GM12878 (cell line): Measurements from ENCODE around the gene CD3E. TPM values are rescaled to one million over a fixed set of nuclear protein-coding genes. Genes with fewer than 3 reads are reported as not detected.
A peak's percentile ranks its signal among the peaks of the same experiment; 100 is the strongest.

Source experiments
- ATAC-seq: fragments of 200-7000 bp; cut with Tn5 transposase; 3 replicates; pipeline ENCODE4 v1.9.1; 2020; ENCODE audit warnings: mild to moderate bottlenecking, moderate library complexity
- BruUV-seq: library from RNA; stranded (reverse); fragments of 400-500 nt; replicated peaks from 2 replicates; lab custom pipeline; 2021; lab: Mats Ljungman, UMichigan
- CTCF ChIA-PET: fragments of 300-600 bp; sonication (Branson Sonifier 250); formaldehyde crosslinking; extraction: SDS; loops from one replicate; lab custom pipeline; 2021; ENCODE audit warnings: inconsistent platforms; lab: Yijun Ruan, JAX
- POLR2A ChIA-PET: fragments of 350-600 bp; formaldehyde crosslinking; extraction: SDS; loops from one replicate; lab custom pipeline; 2021; ENCODE audit warnings: inconsistent platforms; lab: Charles Lee
- RAD21 ChIA-PET: fragments of 300-600 bp; sonication (Branson Sonifier 250); formaldehyde crosslinking; loops from one replicate; lab custom pipeline; 2023; ENCODE audit warnings: antibody characterized with exemption; ENCODE audit not compliant: unreplicated experiment; lab: Charles Lee
- SMC1A ChIA-PET: fragments of 300-600 bp; sonication (Branson Sonifier 250); formaldehyde crosslinking; loops from one replicate; lab custom pipeline; 2023; ENCODE audit not compliant: unreplicated experiment, uncharacterized antibody; lab: Charles Lee
- DNase-seq: peaks from one replicate; pipeline ENCODE4 v3.0.0-alpha.2; 2011; ENCODE audit warnings: low read depth, low spot score
- FAIRE-seq: peaks from 3 replicates; lab custom pipeline; 2011; peaks lifted over from hg19 to GRCh38; lab: Jason Lieb, UNC
- H2AFZ ChIP-seq: 2 replicates; pipeline ENCODE4 v1.6.0; 2011; ENCODE audit warnings: low read depth, low read length, control low read depth; ENCODE audit not compliant: control insufficient read depth
- H3K27ac ChIP-seq: 2 replicates; pipeline ENCODE4 v1.5.1; 2011; ENCODE audit warnings: control low read depth; ENCODE audit not compliant: control insufficient read depth, insufficient read depth
- H3K27me3 ChIP-seq, 2 experiments: replicated peaks in 1 of 2; 2 replicates each; pipeline versions ENCODE4 v1.6.0 to v1.6.1; 2011; ENCODE audit warnings: low read length in 1 of 2; ENCODE audit not compliant: control insufficient read depth in 2 of 2, insufficient read depth in 2 of 2
- H3K36me3 ChIP-seq, 2 experiments: 2 replicates each; pipeline ENCODE4 v1.5.1; 2011; ENCODE audit warnings: low read length in 1 of 2; ENCODE audit not compliant: control insufficient read depth in 2 of 2, insufficient read depth in 2 of 2
- H3K4me1 ChIP-seq: 2 replicates; pipeline ENCODE4 v1.6.1; 2011; ENCODE audit warnings: mild to moderate bottlenecking, low read length, moderate library complexity, mixed read lengths; ENCODE audit not compliant: control insufficient read depth, insufficient read depth
- H3K4me2 ChIP-seq: 2 replicates; pipeline ENCODE4 v1.6.0; 2011; ENCODE audit warnings: control low read depth; ENCODE audit not compliant: control insufficient read depth, insufficient read depth
- H3K4me3 ChIP-seq: fragments of 200-600 bp; sonication (generic); 2 replicates; pipeline ENCODE4 v1.5.1; 2016
- H3K79me2 ChIP-seq: 2 replicates; pipeline ENCODE4 v1.6.0; 2011; ENCODE audit warnings: low read length; ENCODE audit not compliant: control insufficient read depth, insufficient read depth
- H3K9ac ChIP-seq: 2 replicates; pipeline ENCODE4 v1.8.0; 2011; ENCODE audit warnings: low read length, control low read depth, mixed read lengths; ENCODE audit not compliant: control insufficient read depth, insufficient read depth
- H3K9me3 ChIP-seq: replicated peaks from 3 replicates; pipeline ENCODE4 v1.5.1; 2011; ENCODE audit warnings: mild to moderate bottlenecking, low read length; ENCODE audit not compliant: control insufficient read depth, insufficient read depth
- H4K20me1 ChIP-seq: 2 replicates; pipeline ENCODE4 v1.6.0; 2011; ENCODE audit not compliant: control insufficient read depth, insufficient read depth
- CTCF ChIP-seq, 3 experiments: IDR thresholded peaks in 2 of 3; conservative IDR thresholded peaks in 1 of 3; 2 replicates each; pipeline ENCODE4 v1.5.1; 2011; ENCODE audit warnings: low read depth in 3 of 3, low read length in 3 of 3, mild to moderate bottlenecking in 3 of 3, control low read depth in 2 of 3, moderate library complexity in 2 of 3, inconsistent platforms in 1 of 3, mixed read lengths in 1 of 3; ENCODE audit not compliant: control insufficient read depth in 2 of 3, insufficient read depth in 1 of 3; ENCODE audit errors: extremely low read depth in 1 of 3
- ELK1 ChIP-seq: IDR thresholded peaks from 2 replicates; pipeline ENCODE4 v1.6.1; 2012; ENCODE audit warnings: low read depth, low read length, improper control_type of control experiment
- GABPA ChIP-seq: IDR thresholded peaks from 2 replicates; pipeline ENCODE4 v1.6.1; 2014; ENCODE audit warnings: antibody characterized with exemption, low read depth, mild to moderate bottlenecking, inconsistent platforms
- HCFC1 ChIP-seq: fragments of 150-350 bp; IDR thresholded peaks from 2 replicates; pipeline ENCODE4 v1.6.1; 2014; ENCODE audit warnings: low read length
- MTA3 ChIP-seq: IDR thresholded peaks from 2 replicates; pipeline ENCODE4 v1.6.1; 2012; ENCODE audit warnings: low read length, inconsistent platforms, borderline replicate concordance
- NR2F1 ChIP-seq: fragments of 450-650 bp; conservative IDR thresholded peaks from 2 replicates; pipeline ENCODE4 v1.6.1; 2017; ENCODE audit warnings: mild to moderate bottlenecking
- PML ChIP-seq: IDR thresholded peaks from 2 replicates; pipeline ENCODE4 v1.6.1; 2012; ENCODE audit warnings: low read length, inconsistent platforms
- SRF ChIP-seq, 2 experiments: IDR thresholded peaks; 2 replicates each; pipeline ENCODE4 v1.6.1; 2011; ENCODE audit warnings: low read depth in 2 of 2, low read length in 2 of 2, mild to moderate bottlenecking in 1 of 2, moderate library complexity in 1 of 2
- TBL1XR1 ChIP-seq: IDR thresholded peaks from 2 replicates; pipeline ENCODE4 v1.6.1; 2012; ENCODE audit warnings: low read depth, low read length, improper control_type of control experiment
- ZBTB33 ChIP-seq: fragments of 450-650 bp; IDR thresholded peaks from 2 replicates; pipeline ENCODE4 v1.6.1; 2017; ENCODE audit warnings: mild to moderate bottlenecking
- WGBS: methylation state at CpG from one replicate; pipeline ENCODE4 v1.1.6; 2016; ENCODE audit warnings: low lambda C conversion rate; ENCODE audit not compliant: insufficient replicate concordance, insufficient coverage; ENCODE audit errors: missing lambda C conversion rate; 5-methylcytosine and 5-hydroxymethylcytosine counted together
- in situ Hi-C: fragments of 300-500 bp; cut with MboI; formaldehyde crosslinking; loops from 9 replicates; pipeline ENCODE4 v1.14.3; 2018; ENCODE audit warnings: mixed read lengths
- intact Hi-C: fragments of 100-400 bp; cut with micrococcal nuclease; formaldehyde crosslinking; loops from one replicate; pipeline ENCODE4 v1.14.2; 2022; ENCODE audit not compliant: unreplicated experiment
- polyA plus RNA-seq, 11 experiments: library from polyadenylated mRNA; depleted of rRNA in 4 of 11; unstranded in 6 of 11; stranded (reverse) in 5 of 11; fragments of >200 nt; fragmentation: Nextera tagmentation in 4 of 11; fragmentation: Illumina TruSeq in 1 of 11; extraction: Ambion mirVana in 4 of 11; extraction: Trizol in 1 of 11; gene quantifications; 1 replicate in 1 of 11; 2 replicates in 10 of 11; pipeline versions ENCODE4 v1.2.1 to v1.2.3, GENCODE V29; 2011 to 2016; ENCODE audit warnings: inconsistent platforms in 2 of 11, missing spikeins in 2 of 11, low read depth in 1 of 11
- total RNA-seq, 4 experiments: library from RNA; depleted of rRNA in 3 of 4; stranded (reverse); fragments of >200 nt in 3 of 4; fragmentation: Illumina TruSeq in 1 of 4; extraction: Trizol in 1 of 4; gene quantifications; 2 replicates each; pipeline versions ENCODE4 v1.2.1 to v1.2.3, GENCODE V29; 2013 to 2021

Gene CD3E
- total and polyA plus RNA-seq, 10 of the 15 experiments (the other 5 are each of a cell fraction or from before 2014, with no cell fraction given), result 0.10 to 17.3 (median 3.8) TPM

- TF ChIP-seq NR2F1 (no peak), HCFC1 (no peak), GABPA (0 out of 2 replicates have a peak, but pooled peaks have one; percentile 38), ZBTB33 (no peak), MTA3 (no peak), ELK1 (no peak)
Observed at GRCh38 chr11:118304568-118305248, at the start of gene CD3E (continued).

GRCh38 chr11:118258410-118258809, 46.1 kb upstream of the CD3E start:
- WGBS, result 0% methylated on average over 1 of the region's 1 CpG
- FAIRE-seq (no peak), DNase-seq (no peak), ATAC-seq (no peak)
- Histone ChIP-seq H3K27me3 (peaks cover 0 to 2% of the 10 kb centered on the region in 2 experiments; a peak in 1 of 4 replicates), H3K4me1 (peaks cover 2% of the 10 kb centered on the region; the same call in 1 of the 2 replicates), H3K36me3 (no peaks in the 10 kb centered on the region), H2AFZ (no peak overlapping the region), H4K20me1 (no peaks in the 10 kb centered on the region), H3K4me3 (no peak overlapping the region), H3K9me3 (no peaks in the 10 kb centered on the region; the same call in 1 of the 3 replicates), H3K4me2 (no peak overlapping the region), H3K27ac (no peak overlapping the region), H3K9ac (no peak overlapping the region), H3K79me2 (no peaks in the 10 kb centered on the region)
- ChIA-PET SMC1A (interaction anchor here (1.3 to 10.2 kb wide), 3 partner anchors 20 to 56 kb away, joined by 4 to 56 read pairs (median 17); no protein-coding TSS in a partner anchor), CTCF (interaction anchor here (1.2 to 6.4 kb wide), 4 partner anchors 10 to 60 kb away, joined by 3 to 39 read pairs (median 4); partner anchors contain the start of gene JAML), RAD21 (interaction anchor here (1.6 kb wide), 1 partner anchor 42 kb away, joined by 3 read pairs; no protein-coding TSS in a partner anchor), POLR2A (no interaction called here)
- peak in 1 of 3 experiments; percentile 25; a peak in 1 of 6 replicates for TF ChIP-seq CTCF (IDR thresholded peaks at IDR 0.05 in 2 of 3, conservative IDR thresholded peaks at IDR 0.05 in 1 of 3; ENCODE audit: control insufficient read depth in 2 of 3, extremely low read depth in 1 of 3, insufficient read depth in 1 of 3, low read depth in 3 of 3, low read length in 3 of 3)
- no peak for TF ChIP-seq PML
- no peak for TF ChIP-seq TBL1XR1
- TF ChIP-seq SRF (IDR thresholded peaks at IDR 0.05; ENCODE audit: low read depth in 2 of 2, low read length in 2 of 2), result no peak
- BruUV-seq, result no TSS peak
- in situ Hi-C loops, result no loop called here
- intact Hi-C loops, result no loop called here
